GM18520 (cell line): Measurements from ENCODE around the gene IMP4.

Experiments used
- ATAC-seq: cut with Tn5 transposase; IDR thresholded peaks from one replicate; pipeline ENCODE4 v1.9.1; 2021; ENCODE audit not compliant: unreplicated experiment

Gene IMP4

DNA sequence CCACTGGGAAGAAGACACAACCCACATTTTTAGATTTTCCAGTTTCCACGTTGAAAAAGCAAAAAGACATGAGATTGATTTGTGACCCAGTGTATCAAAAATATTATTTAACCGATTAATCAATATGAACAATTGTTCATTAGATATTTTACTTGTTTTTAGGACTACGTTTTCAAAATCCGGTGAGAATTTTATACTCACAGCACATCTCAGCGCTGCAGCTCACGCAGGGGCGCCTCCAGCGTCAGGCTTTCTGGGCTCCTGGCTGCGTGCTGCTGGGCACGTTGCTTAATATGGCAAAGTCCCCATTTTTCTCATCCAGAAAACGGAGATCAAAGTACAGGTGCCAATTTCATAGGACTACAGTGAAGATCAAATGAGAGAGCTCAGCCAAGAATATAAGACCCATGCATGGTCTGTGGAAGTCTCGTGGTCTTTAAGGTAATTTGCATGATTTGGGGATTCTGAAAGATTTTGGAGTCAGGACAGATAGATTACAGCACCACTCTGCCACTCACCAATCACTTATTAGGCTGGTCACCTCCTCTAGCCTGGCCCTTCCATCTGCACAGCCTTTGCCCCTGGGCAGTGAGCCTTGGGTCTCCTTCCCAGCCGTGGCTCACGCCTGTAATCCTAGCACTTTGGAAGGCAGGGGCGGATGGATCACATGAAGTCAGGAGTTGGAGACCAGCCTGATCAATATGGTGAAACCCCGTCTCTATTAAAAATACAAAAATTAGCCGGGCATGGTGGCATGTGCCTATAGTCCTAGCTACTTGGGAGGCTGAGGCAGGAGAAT lies 49.4 kb downstream of the IMP4 start:
- ATAC-seq: no peak

DNA sequence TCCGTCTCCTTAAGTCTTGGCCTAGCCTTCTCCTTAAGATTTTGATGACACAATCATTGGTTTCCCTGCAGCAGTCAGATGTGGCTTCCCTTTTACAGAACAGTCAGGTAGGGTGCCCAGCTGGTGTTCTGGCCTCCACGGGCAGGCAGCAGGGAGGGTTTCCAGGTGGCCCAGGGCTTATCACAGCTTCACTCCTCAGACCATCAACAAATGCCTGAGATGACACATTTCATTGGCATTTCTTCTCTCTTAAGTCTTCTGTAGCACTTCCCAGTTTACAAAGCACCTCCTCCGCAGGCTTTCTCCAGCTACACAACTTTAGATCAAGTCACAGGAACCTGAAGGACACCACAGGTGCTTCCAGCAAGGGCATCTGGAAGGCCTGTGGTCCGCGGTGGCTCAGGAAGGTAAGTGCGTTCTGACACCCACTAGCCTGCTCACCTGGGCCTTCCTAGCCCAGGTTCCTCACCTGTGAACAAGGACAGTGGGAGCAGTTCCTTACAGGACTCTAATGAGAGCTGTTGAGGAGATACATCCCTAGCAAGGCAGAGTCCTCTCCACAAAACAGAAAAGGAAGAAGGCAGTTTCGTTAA lies 50.7 kb downstream of the IMP4 start:
- no peak for ATAC-seq
